ENCODE results near the gene AUTS2.

AUTS2 gene

DNA sequence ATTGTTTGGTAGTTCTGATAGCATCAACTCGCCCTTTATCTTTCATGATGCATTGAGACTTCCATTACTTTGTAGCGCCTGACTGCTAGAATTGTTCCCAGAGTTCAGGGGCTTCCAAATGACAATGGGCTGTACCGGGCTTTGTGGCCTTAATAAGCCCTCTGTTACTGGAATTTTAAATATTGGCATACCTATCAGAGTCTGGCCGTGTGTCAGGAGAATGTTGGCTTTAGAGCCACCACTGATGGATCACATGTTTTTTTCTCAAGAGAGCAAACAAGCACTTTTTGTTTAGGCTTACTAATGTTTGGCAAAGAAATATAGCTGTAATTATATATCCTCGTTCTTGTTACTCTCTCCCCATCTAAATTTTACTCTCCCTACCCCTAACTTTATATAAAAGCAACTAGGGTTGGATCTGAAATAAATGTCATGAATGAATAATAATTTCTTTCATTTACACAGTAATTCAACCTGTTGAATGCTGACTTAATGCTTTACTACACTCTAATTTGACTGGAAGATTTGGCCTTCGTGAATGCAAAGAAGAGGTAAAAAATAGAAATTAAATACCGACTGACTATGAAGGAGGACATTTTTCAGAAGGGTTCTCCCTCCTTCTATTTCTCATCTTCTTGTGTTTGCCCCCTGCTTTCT, 396.7 kb downstream of the AUTS2 start:
- no peak for DNase-seq (ENCODE audit: low spot score)

DNA sequence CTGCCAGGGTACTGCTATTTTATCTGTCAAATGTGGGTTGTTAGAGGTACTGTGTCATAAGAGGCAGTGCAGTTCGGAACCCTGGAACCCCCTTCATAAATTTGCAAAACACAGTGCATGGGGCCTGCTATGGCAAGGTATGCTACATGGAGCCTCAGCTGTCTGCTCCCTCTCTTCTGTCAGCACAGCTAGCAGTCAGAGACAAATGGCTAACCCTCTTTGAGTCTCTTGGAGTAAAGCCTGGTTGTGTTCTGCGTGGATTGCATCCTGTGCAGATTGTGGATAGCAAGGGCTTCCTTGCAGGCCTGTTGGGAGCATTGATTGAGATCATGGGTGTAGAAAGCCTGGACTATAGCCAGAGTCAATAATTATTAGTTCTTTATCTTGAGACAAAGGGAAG, 397.8 kb downstream of the AUTS2 start:
- DNase-seq (ENCODE audit: low spot score): no peak

DNA sequence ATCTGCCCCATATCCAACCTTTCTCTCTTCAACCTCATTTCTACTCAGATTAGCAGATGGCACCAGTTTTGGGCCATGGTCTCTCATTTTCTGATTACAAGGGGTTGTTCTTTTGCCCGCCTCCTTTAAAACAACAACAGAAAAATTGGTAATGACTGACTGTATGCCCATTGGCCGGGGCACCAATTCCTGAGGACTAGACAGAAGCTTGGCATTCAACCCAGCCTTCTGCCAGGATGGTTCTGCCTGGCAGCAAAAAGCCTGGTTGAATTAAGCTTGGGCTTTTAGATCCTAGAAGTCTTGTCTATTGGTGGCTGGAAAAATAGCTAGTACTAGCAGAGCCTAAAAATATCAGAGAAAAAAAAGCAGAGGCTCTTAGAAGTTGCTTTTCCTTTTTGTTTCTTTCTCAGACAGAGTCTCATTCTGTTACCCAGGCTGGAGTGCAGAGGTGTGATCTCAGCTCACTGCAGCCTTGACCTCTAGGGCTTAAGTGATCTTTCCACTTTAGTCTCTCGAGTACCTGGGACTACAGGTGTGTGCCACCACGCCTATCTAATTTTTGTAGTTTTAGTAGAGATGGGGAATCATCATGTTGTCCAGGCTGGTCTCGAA, 402.6 kb downstream of the AUTS2 start:
- DNase-seq (ENCODE audit: low spot score): no peak

DNA sequence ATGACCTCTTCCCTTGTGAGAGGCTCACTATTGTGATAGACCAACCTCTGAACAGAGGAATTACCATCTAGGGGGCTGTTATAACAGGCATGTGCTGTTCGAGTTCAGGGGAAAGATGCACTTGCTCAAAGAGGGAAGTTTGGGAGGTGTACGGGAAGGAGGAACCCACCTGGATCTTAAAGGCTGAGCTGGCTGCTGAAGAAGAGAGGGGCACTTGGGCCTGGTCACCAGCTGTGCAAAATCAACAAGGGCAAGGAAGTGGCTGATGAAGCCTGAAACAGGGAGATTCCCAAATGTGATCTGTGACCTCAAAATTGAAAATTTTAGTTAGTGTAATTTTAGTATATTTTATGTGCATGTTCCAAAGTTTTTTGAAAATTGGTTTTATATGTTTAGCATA, 407.2 kb downstream of the AUTS2 start:
- no peak for DNase-seq (ENCODE audit: low spot score)

DNA sequence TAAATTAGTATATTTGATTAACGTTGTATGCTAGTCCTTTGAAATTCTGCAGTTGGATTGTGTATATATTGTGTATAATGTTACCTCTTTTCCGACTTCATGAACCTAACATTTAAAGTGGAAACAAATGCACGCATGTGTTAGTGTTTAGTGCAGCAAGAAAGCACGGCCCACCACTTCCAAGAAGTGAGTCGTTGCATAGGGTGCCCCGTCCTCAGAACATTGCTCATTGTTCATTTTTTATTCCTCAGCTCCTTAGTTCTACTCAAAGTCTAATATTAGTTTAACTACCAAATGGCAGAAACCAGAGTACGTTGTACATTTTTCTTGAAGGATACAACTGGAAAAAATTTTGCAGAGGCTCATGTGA, 407.6 kb downstream of the AUTS2 start:
- no peak for DNase-seq (ENCODE audit: low spot score)

DNA sequence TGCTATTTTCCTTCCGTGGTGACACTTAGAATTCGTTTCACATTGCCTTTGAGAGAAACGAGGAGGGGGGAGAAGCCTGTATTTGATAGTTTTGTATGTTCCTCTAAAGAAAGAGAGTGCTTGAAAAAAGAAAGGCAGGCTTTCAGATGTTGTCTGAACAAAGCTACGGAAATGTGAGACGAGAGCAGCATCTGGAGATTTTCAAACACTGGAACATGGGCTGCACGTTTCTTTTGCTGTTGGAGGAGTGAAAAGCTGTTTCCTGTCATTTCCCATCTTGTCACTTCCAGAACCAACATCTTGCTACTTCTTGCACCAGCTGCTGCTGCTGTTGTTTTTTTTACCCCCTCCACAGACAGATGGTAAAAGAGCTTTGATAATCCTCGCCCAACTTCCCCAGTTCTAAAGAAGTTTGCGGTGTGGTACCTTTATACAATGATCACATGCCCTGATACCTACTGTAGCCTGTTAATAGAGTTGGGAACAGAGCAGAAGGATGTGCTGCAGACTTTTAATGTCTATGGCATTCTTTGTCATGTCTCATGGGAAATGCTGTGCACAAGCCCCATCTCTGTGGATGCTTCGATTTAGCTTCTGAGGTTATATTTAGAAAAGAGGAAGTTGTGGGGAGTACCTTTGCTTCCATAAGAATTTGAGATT, 408.1 kb downstream of the AUTS2 start:
- DNase-seq (ENCODE audit: low spot score): no peak

DNA sequence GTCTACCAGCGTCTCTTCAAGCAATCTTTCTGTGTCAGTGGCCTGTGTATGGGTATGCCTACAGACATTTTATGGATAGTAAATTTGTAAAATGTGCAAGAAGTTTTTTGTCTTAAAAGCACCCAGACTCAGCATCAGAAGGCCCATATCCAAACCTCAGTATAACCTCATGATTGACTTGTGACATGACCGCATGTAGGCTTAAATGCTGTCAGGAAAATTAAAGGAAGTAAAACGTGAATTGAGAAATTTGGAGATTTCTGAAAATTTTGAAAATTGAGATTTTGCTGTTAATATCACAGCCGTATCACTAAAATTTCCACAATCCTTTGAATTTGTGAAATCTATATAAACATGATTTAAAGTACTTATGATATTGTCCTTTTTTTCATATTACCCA, 410.2 kb downstream of the AUTS2 start:
- DNase-seq (ENCODE audit: low spot score): no peak

DNA sequence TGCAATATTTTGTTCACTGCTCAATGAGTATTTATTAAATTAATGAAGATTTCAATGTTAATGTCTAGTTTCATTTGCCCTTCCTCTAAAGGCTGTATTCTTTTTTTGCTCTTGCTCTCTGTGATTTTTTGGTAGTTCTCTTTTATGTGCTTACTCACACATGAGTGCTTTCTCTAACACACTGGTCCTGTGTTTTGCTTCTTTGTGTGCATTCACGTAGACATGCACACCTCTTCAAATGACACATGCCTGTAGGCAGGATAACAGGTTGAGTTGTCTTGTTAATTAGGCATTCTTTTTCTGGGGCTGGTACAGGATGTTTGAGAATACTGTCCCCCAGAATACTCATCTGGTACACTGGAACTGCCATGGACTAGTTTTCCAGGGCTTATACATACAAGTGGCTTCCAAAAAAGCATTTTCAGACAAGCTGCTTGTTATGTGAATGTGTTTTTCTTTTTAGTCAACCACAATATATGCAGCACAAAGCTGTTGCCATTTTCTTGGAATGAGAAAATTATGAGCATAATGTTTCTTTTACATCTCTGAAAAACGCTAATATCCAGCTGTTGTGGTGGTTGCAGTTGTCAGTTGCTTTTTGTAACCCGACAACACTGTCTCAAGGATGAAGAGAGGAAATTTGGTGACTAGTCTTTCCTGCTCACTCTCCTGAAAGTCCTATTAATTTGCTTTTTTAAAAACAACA, 416.4 kb downstream of the AUTS2 start:
- DNase-seq (ENCODE audit: low spot score): no peak

DNA sequence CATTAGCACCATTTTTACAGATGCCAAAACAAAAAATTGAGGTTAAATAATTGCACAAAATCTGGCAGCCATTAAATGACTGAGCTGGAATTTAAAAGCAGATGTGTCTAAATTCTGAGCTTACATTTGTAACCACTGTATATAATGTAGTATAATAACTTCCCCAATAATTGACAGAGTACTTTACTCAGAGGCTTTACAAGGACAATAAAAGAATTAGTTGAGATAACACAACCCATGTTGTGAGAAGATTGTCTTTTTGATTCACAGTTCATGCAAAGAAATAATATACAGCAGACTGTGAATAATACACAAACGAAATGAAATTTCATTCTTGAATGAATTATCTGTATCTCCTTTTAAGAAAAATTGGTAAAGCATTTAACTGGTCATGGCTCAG, 417.1 kb downstream of the AUTS2 start:
- no peak for DNase-seq (ENCODE audit: low spot score)

DNA sequence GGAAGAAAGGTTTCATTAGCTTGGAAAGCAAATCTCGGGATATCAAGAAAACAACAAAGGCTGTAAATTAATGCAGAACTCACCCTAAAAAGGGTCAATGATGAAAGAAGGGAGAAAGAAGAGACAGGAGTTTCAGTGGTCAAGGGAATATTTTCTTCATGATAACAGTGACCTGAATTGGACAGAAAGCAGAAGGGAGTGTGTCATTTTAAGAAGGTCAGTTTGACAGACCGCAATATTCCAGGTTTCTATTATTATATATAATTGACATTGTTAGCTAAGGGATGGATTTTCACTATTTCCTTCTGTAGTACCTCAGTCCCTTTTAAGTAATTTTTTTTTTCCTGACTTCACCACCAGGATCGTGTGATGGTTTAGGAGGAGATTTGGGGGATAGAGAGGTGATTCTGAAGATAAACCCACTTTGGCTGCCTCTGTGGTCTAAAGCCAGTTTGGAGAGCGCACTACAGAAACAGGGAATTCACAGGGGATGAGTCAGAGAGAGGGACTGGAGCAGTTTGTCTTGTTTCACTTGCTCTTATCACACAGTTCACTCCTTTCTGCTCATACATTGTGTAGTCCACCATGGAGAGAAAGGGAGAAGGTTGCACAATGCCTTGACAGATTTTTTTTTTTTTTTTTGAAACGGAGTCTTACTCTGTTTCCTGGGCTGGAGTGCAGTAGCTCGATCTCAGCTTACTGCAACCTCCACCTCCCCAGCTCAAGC, 417.9 kb downstream of the AUTS2 start:
- no peak for DNase-seq (ENCODE audit: low spot score)

DNA sequence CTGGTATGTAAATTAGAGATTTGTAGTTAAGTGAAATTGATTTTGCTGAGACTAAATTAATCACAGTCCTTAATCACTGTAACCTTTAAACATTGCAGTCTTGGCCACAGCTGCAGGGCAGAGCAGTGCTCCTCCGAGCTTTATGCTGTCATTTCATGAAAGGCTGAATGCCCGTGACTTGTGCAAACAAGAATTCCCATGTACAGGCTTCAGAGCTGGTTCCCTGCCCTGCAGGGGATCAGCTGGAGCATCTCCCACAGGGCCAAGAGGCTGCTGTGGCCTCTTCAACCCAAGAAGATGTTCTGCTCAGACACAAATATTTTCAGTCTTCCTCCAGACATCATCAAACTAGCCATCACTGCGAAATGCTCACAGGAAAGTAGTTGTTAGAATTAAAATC, 419.1 kb downstream of the AUTS2 start:
- DNase-seq (ENCODE audit: low spot score): no peak

DNA sequence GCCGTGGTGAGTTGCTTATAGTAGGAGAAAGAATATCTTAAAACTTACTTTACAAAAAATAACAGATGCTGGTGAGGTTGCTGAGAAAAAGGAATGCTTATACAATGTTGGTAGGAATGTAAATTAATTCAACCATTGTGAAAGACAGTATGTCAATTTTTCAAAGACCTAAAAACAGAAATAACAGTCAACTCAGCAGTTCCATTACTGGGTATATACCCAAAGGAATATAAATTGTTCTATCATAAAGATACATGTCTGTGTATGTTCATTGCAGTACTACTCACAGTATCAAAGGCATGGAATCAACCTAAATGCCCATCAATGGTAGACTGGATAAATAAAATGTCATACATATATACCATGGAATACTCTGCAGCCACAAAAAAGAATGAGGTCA, 420.4 kb downstream of the AUTS2 start:
- no peak for DNase-seq (ENCODE audit: low spot score)

DNA sequence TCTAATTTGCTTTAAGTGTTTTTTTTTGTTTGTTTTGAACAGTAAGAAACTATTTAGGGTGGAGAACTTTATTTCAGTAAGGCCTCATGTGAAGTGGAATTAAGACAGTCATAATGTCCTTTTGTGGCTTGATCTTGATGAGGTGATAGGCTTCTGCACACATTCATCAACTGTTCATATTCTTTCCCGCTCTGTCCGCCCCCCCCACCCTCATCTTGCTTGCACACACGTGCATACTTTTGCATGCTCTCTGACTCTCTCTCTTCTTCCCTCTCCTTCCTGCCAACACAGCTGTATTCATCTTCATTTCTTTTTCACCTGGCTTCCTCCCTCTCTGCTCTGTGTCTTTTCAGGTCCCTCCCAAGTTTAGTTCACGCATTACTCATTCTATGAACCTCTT, 429.6 kb downstream of the AUTS2 start:
- no peak for DNase-seq (ENCODE audit: low spot score)

DNA sequence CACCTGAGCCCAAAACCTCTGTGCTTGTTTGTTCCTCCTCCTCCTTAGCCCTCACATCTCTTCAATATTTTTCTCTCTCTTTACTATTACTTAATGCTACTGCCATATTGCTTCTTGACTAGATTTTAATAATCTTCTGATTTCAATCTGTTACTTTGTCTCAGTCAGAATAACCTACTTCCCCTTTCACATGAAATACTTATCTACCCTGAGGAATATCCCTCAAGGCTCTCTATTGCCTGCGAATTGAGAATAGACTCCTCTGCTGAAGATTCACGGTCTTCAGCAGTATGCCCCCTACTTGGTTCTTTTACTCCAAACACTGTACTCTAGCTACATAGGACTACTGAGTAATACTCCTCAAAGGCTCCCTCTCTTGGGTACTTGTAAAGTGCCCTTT, 430.3 kb downstream of the AUTS2 start:
- no peak for DNase-seq (ENCODE audit: low spot score)

DNA sequence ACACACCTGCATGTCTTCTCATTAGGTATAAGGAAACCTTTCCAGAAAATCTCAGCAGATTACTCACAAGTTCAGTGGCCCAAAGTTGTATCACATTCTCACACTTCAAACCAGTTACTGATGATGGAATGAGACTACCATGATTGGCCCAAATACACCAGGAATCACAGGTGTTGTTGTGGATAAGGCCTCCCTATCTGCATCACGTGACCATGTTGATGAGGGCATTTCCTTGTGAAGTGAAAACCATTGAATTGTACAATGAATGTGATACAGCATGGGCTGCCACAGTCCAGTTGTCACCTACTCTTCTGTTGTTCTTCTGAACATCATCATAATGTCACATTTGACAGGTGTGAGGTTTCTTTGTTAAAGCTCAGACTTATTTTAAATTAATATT, 431.7 kb downstream of the AUTS2 start:
- no peak for DNase-seq (ENCODE audit: low spot score)

DNA sequence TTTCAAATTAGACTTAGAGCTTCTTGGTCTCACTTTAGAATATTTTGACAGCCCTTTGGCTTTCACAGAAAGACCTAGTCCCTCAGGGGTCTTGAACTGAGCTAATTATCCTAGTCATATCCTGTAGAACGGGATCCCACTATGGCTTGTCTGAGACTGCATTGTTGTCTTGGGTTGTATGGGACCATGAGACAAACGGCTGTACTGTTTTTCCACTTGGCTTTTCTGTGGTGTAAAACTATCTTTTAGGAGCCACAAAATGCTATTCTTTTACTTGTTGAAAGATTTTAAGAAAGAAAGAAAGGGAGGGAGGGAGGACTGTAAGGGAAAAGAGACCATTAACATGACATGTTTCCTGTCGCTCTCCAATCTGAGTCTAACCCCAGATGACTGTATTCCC, 432.5 kb downstream of the AUTS2 start:
- no peak for DNase-seq (ENCODE audit: low spot score)

DNA sequence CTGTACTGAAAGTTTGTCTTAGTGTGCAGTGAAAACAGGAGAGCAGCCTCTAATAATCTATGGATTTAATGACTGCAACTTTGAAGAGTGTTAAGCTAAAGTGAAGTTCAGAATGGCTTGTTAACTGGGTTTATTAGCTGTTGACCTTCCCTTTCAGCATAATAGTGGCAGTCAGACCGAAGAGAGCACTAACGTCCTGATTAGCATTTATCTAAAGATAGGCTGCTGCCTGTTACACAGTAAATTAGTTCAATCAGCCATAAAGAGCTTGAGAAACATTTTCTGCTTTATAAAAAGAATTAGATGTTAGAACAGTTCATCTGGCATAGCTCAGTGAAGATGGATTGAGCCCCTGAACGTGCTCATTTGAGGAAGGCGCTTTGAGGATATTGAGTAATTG, 433.0 kb downstream of the AUTS2 start:
- DNase-seq (ENCODE audit: low spot score): no peak

DNA sequence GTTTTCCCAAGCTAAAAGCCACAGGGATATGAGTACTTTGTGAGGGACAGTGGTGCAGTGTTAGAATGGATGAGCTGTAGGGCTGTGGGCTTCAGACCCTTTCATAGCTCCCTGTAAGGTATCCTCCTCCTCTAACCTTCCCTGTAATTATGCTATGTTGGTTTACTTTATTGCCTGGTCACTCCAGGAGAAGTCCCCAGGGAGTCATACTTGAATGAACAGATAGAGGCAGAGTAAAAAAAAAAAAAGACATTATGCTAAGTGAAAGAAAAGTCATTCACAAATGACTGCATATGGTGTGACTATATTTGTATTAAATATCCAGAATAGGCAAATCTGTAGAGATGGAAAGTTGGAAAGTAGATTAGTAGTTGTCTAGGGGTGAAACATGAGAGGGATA, 434.4 kb downstream of the AUTS2 start:
- DNase-seq (ENCODE audit: low spot score): no peak

DNA sequence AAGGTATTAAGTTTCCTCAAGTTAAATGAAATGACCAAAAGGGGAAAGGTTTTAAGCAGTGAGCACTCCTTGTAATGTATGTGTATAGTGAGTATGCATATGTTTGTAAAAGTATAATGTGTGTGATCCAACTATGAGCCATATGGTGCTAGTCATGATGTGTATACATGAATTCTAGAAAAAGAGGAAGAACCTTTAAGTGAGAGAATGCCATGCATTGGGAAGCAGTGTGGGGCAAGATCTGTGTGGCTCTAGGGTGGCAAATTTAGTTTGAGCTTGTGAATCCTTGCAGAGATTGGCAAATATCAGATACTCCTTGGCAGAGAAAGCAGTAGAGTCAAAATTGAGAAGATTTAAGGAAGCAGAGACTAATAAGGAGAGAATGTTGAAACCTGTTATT, 435.0 kb downstream of the AUTS2 start:
- no peak for DNase-seq (ENCODE audit: low spot score)

DNA sequence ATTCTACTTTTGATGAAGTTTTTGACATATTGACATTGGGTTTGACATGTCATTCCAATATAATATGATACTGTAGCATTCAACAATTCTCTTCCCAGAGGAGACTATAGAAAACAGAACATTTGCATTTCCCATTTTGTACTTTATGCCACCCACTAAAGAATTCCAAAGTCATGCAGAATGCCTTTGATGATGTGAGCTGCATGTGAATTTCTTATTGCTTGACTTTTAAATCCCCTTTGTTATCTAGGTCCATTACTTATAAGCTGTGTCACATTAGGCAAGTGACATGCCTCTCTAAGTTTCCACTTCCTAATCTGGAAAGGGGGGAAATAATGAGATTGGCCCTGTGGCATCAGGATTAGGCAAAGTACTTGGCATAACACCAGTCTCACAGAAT, 436.7 kb downstream of the AUTS2 start:
- DNase-seq (ENCODE audit: low spot score): no peak

DNA sequence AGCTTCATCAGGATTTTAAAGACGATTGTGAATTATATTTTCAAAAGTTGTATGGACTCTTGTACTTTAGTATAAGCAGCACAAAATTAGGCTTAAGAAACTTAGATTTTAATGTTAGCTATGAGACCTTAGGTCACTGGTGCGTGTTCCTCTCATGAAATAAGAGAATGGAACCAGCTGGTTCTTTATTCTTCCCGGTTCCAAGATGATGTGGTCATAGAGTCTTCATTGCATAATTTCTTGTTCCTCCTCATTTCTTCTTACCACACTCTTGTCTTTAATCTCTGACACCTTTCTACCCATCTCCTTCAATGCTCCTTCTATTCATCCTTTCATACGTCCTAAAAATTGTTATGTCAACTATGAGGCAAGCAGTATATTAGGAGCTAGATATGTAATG, 437.2 kb downstream of the AUTS2 start:
- no peak for DNase-seq (ENCODE audit: low spot score)

DNA sequence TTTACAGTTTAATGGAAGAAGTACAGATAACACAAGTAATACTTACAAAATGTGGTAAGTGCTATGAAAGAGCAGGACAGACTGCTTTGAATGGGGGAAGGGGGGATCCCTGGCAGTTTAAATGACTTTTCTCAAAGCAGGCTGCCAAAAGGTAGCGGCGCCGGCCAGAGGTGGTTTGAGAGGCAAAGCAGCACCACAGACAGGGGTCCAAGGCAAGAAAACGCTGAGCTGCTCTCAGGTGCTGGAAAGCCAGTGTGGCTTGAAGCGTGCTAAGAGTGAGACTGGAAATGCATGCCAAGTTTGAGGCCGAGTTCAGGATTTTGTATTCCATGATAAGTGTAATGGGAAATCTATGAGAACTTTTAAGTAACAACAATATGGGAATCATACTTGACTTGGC, 437.7 kb downstream of the AUTS2 start:
- DNase-seq (ENCODE audit: low spot score): no peak

DNA sequence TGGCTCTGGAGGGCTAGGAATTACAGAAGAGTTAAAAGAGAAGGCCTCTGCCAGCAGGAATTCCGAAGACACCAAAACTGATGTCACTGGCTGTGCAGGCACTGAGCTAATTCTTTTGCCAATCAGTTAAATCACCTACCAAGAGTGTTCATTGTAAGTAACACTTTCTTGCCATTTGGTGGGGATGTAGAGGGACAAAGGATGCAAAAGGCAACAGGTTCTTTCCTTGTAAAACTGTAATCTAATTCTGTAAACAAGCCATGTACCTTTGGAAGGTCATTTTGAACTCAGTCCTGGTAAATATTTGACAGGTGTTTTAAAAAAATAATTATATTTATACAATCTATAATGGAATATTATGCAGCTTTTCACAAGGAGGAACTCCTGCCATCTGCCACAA, 438.4 kb downstream of the AUTS2 start:
- DNase-seq (ENCODE audit: low spot score): no peak

All from kidney capillary endothelial cell (primary cell).